ENCODE data around the gene COL24A1.

The COL24A1 gene

DNA sequence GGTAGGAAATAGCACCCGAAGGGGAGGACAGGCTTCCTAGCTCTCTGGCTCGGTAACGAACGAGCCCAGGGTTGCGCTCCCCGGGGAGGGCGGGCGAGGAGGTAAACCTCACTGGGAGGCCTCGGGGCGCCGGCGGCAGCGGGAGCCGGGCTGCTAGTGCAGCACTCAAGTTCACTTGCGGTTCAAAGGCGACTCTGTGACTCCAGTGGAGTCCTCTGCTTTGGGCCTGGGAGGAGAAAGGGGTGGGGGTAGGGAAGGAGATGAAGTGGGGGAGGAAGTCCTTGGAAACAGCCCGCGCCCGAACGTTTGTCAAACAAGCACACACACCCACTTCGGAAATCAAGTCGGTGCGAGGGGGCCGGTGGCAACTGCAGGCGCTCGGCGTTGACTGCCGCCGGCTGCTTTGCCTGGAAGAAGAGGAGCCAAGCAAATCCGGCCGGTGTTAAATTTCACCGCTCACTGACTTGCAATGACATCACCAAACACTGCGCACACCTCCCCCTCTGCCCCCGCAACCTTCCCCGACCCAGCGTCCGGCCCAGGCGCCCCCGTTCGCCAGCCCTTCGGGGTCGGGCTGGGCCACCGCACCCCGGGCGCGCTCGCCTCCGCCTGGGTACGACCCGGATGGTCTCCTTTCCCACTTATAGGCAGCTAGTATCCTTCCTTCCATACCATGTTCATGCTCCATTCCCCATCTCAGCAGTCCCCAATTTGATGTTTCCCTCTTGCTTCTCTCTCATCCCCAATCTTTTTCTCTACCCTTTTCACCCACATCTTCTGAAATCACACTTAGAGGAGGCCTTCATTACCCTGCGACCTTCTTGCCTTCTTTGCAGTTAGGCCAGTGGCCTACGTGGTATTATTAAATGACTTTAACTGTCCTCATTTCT lies at the start of gene COL24A1:
COL24A1 (minus strand) TSS at position 207 of the 890 bp plus-strand sequence. CDS start 376 bp downstream, outside the sequence.
- Mint-ChIP-seq H3K4me1 (ENCODE audit: low read depth) (peaks cover 7% of the 10 kb centered on the region), H3K9me3 (no peaks in the 10 kb centered on the region), H3K27ac (no peak within 1 kb of the TSS), H3K4me3 (peak within 1 kb of the TSS; percentile 48), H3K27me3 (ENCODE audit: low read depth) (peaks cover 51% of the 10 kb centered on the region), H3K36me3 (ENCODE audit: low read depth) (no peaks in the 10 kb centered on the region)

DNA sequence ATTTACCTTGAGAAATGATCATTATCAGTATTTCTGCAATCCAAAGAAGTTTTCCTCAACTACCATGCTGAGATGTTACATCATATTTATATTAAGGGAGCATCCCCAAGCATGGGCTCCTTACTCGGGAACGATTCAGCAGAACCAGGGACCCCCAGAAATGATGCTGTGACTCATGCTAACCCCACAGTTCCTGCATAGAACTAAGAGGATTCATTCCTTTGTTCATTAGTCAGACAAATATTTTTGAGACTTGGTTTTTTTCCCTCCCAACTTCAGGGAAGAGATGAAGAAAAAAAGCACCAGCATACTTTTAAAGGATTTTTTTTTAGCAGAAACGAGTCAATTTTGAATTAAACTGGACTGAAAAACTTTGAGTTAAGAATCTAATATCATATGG lies 49.2 kb upstream of the COL24A1 start:
- Mint-ChIP-seq H3K4me1 (ENCODE audit: low read depth) (no peaks in the 10 kb centered on the region), H3K9me3 (no peaks in the 10 kb centered on the region), H3K27ac (no peak overlapping the region), H3K27me3 (ENCODE audit: low read depth) (no peaks in the 10 kb centered on the region), H3K4me3 (no peak overlapping the region), H3K36me3 (ENCODE audit: low read depth) (no peaks in the 10 kb centered on the region)

GRCh38 chr1:86202552-86203340 lies 46.2 kb upstream of the COL24A1 start:
- Mint-ChIP-seq H3K27ac (no peak overlapping the region), H3K27me3 (ENCODE audit: low read depth) (no peaks in the 10 kb centered on the region), H3K4me1 (ENCODE audit: low read depth) (no peaks in the 10 kb centered on the region), H3K9me3 (no peaks in the 10 kb centered on the region), H3K36me3 (ENCODE audit: low read depth) (no peaks in the 10 kb centered on the region), H3K4me3 (no peak overlapping the region)

DNA sequence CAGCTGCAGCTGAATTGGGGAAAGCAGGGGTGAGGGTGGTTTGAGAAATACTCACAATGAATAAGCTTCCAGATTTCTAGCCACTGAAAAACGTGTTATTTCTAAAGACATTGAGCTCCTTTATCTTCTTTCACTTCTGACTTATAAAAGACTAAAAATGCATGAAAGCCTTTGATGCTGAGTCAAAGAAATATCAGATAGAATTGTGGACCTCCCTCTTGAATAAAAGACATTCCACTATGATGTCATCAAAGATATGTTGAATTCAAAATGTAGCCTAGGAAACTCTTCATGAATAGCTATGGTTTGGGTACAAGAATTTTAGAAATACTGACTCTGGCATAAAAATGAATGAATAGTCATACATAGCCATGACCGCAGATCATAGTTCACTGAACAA lies 44.7 kb upstream of the COL24A1 start:
- H3K4me1 Mint-ChIP-seq (ENCODE audit: low read depth): no peaks in the 10 kb centered on the region
- H3K27ac Mint-ChIP-seq: no peak overlapping the region
- no peaks in the 10 kb centered on the region for H3K36me3 Mint-ChIP-seq (ENCODE audit: low read depth)
- H3K4me3 Mint-ChIP-seq: no peak overlapping the region
- H3K9me3 Mint-ChIP-seq: no peaks in the 10 kb centered on the region
- no peaks in the 10 kb centered on the region for H3K27me3 Mint-ChIP-seq (ENCODE audit: low read depth)

DNA sequence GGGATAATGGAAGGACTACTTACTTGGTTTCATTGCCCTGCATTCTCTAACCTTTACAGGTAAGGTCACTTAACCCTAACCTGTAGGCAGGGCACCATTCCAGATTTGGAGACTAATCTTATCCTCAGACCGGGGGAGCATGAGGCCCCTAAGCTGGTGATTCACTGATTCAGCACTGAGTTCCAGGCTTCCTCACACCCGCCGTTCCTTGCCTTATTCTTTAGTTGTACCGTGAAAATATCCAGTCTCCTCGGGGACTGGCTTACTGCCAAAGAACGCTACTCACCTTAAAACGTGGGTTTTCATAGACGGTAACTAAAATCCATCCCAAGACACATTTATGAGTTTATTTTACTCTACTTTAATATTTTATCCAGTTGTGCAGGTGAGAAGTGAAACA lies 44.3 kb upstream of the COL24A1 start:
- Mint-ChIP-seq H3K4me3 (no peak overlapping the region), H3K27me3 (ENCODE audit: low read depth) (no peaks in the 10 kb centered on the region), H3K4me1 (ENCODE audit: low read depth) (no peaks in the 10 kb centered on the region), H3K9me3 (no peaks in the 10 kb centered on the region), H3K27ac (no peak overlapping the region), H3K36me3 (ENCODE audit: low read depth) (no peaks in the 10 kb centered on the region)

- H3K4me1 Mint-ChIP-seq (ENCODE audit: low read depth): no peaks in the 10 kb centered on the region
- H3K27ac Mint-ChIP-seq: no peak overlapping the region
- no peaks in the 10 kb centered on the region for H3K27me3 Mint-ChIP-seq (ENCODE audit: low read depth)
- no peak overlapping the region for H3K4me3 Mint-ChIP-seq
- no peaks in the 10 kb centered on the region for H3K36me3 Mint-ChIP-seq (ENCODE audit: low read depth)
- no peaks in the 10 kb centered on the region for H3K9me3 Mint-ChIP-seq
Measured at GRCh38 chr1:86197206-86197855, 40.8 kb upstream of the COL24A1 start.

GRCh38 chr1:86195281-86195680 lies 38.7 kb upstream of the COL24A1 start:
- H3K27me3 Mint-ChIP-seq (ENCODE audit: low read depth): no peaks in the 10 kb centered on the region
- H3K36me3 Mint-ChIP-seq (ENCODE audit: low read depth): no peaks in the 10 kb centered on the region
- no peak overlapping the region for H3K27ac Mint-ChIP-seq
- no peaks in the 10 kb centered on the region for H3K9me3 Mint-ChIP-seq
- H3K4me1 Mint-ChIP-seq (ENCODE audit: low read depth): no peaks in the 10 kb centered on the region
- H3K4me3 Mint-ChIP-seq: no peak overlapping the region

DNA sequence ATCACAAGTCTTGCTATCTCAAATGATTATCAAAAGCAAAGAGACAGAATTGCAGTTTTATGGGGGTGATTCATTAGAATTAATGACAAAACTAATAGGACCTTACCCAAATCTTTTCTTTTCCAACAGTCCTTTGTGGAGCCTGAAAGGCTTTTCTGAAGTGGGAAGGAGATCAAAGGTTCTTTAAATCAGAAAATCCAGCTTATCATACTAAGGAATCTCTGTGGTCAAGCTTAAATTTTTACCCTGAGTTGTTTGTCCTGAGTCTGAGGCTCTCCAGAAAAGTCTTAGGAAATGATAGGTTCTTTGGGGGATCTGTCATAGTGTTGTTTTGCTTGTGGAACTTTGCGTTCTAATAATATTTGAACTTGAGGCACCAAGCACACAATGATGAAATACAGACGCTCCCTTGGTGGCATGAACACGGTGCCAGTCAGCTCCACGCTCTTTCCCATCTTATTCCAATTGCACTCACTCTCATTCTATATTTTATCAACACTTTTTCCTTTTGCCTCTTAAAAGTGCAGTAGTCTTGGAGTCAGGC lies 38.0 kb upstream of the COL24A1 start:
- Mint-ChIP-seq H3K9me3 (no peaks in the 10 kb centered on the region), H3K27ac (no peak overlapping the region), H3K36me3 (ENCODE audit: low read depth) (no peaks in the 10 kb centered on the region), H3K4me3 (no peak overlapping the region), H3K27me3 (ENCODE audit: low read depth) (no peaks in the 10 kb centered on the region), H3K4me1 (ENCODE audit: low read depth) (no peaks in the 10 kb centered on the region)

DNA sequence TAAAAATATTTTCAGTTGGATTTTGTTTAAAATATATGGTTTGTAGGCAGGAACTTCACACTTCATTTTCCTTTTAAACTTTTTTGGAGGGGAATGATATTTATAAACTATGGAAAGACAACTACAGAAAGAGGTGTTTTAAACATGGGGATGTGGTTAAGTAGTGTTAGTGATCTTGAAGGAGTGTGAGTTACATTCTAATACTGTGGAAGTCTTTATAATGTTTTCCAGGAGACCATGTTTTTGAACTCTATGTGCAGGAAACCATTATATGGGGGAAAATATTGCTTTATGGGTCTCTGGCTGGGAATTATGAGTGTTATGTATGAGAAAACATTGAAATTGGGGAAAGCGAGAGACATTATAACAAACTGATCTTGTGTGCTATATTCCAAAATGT lies 35.8 kb upstream of the COL24A1 start:
- Mint-ChIP-seq H3K4me3 (no peak overlapping the region), H3K27ac (no peak overlapping the region), H3K9me3 (no peaks in the 10 kb centered on the region), H3K27me3 (ENCODE audit: low read depth) (no peaks in the 10 kb centered on the region), H3K4me1 (ENCODE audit: low read depth) (no peaks in the 10 kb centered on the region), H3K36me3 (ENCODE audit: low read depth) (no peaks in the 10 kb centered on the region)

DNA sequence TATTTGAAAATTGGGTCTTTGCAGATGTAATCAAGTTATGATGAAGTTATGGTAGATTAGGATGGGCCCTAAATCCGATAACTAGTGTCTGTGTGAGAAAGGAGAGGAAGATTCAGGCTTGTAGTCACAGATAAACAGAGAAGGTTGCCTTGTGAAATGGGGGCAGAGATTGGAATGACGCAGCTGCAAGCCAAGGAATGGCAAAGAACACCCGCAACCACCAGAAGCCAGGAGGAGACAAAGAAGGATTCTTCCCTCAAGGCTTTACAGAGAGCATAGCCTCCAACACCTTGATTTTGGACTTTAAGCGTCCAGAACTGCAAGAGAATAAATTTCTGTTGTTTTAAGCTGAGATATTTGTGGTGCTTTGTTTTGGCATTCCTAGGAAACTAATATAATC lies 35.4 kb upstream of the COL24A1 start:
- Mint-ChIP-seq H3K4me1 (ENCODE audit: low read depth) (no peaks in the 10 kb centered on the region), H3K27me3 (ENCODE audit: low read depth) (no peaks in the 10 kb centered on the region), H3K4me3 (no peak overlapping the region), H3K27ac (no peak overlapping the region), H3K9me3 (no peaks in the 10 kb centered on the region), H3K36me3 (ENCODE audit: low read depth) (no peaks in the 10 kb centered on the region)

DNA sequence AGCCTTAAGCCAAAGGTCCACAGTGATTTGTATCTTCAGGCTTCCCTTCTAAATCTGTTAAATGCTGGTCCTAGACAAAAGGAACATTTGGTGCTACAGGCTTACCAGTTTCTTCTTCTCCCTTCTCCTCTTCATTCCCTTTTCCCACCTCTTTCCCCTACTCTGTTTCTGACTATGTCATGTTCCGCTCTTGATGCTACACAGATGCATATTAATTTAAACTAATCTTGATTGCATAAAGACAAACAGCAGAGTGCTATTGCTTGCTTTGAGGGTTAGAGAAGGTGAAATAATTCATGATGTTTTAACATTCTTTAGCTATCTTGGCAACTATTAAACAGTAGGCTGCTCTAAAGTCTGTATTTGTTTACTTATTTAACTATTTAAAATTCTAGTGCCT lies 34.3 kb upstream of the COL24A1 start:
- Mint-ChIP-seq H3K27ac (no peak overlapping the region), H3K4me3 (no peak overlapping the region), H3K9me3 (no peaks in the 10 kb centered on the region), H3K27me3 (ENCODE audit: low read depth) (no peaks in the 10 kb centered on the region), H3K36me3 (ENCODE audit: low read depth) (no peaks in the 10 kb centered on the region), H3K4me1 (ENCODE audit: low read depth) (no peaks in the 10 kb centered on the region)

- H3K27ac Mint-ChIP-seq: no peak overlapping the region
- no peaks in the 10 kb centered on the region for H3K27me3 Mint-ChIP-seq (ENCODE audit: low read depth)
- no peaks in the 10 kb centered on the region for H3K36me3 Mint-ChIP-seq (ENCODE audit: low read depth)
- H3K4me1 Mint-ChIP-seq (ENCODE audit: low read depth): no peaks in the 10 kb centered on the region
- no peaks in the 10 kb centered on the region for H3K9me3 Mint-ChIP-seq
- no peak overlapping the region for H3K4me3 Mint-ChIP-seq
Measured at GRCh38 chr1:86184426-86184825, 27.9 kb upstream of the COL24A1 start.

DNA sequence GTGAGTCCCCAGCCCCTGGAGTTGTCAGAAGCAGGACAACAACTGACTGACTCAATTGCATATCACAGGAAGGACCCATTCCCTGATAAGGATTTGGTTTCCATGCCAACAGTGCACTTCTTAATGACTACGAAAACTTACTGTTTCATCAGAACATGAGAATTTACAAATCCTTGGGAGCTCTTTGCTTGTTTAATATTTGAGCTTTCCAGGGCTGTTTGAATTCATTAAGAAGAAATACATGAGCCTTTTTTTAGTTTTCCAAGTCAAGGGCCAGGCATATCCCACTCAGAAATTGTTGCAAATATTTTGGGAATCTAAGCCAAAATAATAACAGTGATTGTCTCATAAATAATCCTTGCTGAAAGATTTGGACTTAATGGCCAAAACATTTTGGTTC lies 27.2 kb upstream of the COL24A1 start:
- H3K4me1 Mint-ChIP-seq (ENCODE audit: low read depth): no peaks in the 10 kb centered on the region
- H3K36me3 Mint-ChIP-seq (ENCODE audit: low read depth): no peaks in the 10 kb centered on the region
- no peaks in the 10 kb centered on the region for H3K27me3 Mint-ChIP-seq (ENCODE audit: low read depth)
- no peak overlapping the region for H3K4me3 Mint-ChIP-seq
- no peaks in the 10 kb centered on the region for H3K9me3 Mint-ChIP-seq
- no peak overlapping the region for H3K27ac Mint-ChIP-seq

GRCh38 chr1:86176226-86176625 lies 19.7 kb upstream of the COL24A1 start:
- Mint-ChIP-seq H3K27ac (no peak overlapping the region), H3K27me3 (ENCODE audit: low read depth) (no peaks in the 10 kb centered on the region), H3K4me1 (ENCODE audit: low read depth) (no peaks in the 10 kb centered on the region), H3K9me3 (no peaks in the 10 kb centered on the region), H3K36me3 (ENCODE audit: low read depth) (no peaks in the 10 kb centered on the region), H3K4me3 (no peak overlapping the region)
